MM.1S (cell line): ENCODE measurements around the gene CUBN.

Experiments
- EZH2 ChIP-seq: fragments of 300-600 bp; sonication (generic); optimal IDR thresholded peaks from 2 replicates; pipeline ENCODE3; 2017; ENCODE audit warnings: low read depth, mild to moderate bottlenecking, antibody characterized with exemption, low read length, mixed read lengths
- EZH2phosphoT487 ChIP-seq: fragments of 300-600 bp; sonication (generic); IDR thresholded peaks from 2 replicates; pipeline ENCODE4 v1.6.1; 2018; ENCODE audit warnings: antibody characterized with exemption, low read length
- TF ChIP-seq, protein P1 (sequence below): fragments of 300-600 bp; sonication (generic); IDR thresholded peaks from 2 replicates; pipeline ENCODE4 v1.5.1; 2016; ENCODE audit warnings: antibody characterized with exemption, low read length, mixed read lengths

DNA sequence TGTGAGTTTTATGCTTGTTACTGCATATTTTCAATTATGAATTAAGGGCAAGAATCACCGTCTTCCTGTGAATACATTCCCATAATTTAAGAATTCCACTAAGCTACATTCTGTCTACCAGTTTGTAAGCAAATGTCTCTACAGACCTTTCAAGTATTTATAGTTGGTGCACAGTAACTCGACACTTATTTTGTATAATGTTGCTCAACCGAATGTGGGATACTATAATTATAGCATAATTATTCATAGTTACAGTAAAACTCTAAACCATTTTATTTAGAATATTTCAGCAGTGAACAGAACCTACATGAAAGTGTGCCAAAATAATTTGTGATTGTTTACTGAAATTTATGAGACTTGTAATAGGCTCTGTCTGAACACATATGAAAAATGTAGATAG lies 17.3 kb upstream of the CUBN start:
- TF ChIP-seq, protein P1, sequence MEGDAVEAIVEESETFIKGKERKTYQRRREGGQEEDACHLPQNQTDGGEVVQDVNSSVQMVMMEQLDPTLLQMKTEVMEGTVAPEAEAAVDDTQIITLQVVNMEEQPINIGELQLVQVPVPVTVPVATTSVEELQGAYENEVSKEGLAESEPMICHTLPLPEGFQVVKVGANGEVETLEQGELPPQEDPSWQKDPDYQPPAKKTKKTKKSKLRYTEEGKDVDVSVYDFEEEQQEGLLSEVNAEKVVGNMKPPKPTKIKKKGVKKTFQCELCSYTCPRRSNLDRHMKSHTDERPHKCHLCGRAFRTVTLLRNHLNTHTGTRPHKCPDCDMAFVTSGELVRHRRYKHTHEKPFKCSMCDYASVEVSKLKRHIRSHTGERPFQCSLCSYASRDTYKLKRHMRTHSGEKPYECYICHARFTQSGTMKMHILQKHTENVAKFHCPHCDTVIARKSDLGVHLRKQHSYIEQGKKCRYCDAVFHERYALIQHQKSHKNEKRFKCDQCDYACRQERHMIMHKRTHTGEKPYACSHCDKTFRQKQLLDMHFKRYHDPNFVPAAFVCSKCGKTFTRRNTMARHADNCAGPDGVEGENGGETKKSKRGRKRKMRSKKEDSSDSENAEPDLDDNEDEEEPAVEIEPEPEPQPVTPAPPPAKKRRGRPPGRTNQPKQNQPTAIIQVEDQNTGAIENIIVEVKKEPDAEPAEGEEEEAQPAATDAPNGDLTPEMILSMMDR: no peak
- TF ChIP-seq EZH2phosphoT487 (no peak), EZH2 (no peak)
